HepG2 (cell line): ENCODE results near the gene TAF3. TPM values are rescaled to one million over a fixed set of nuclear protein-coding genes. Genes with fewer than 3 reads are reported as not detected.

ENCODE experiments used
- ATF7 ChIP-seq, 2 experiments: fragments of 450-650 bp in 1 of 2; sonication (generic) in 1 of 2; formaldehyde crosslinking in 1 of 2; IDR thresholded peaks; 2 replicates each; pipeline versions ENCODE4 v1.4.0 to v1.6.1; 2016 to 2020; ENCODE audit warnings: antibody characterized with exemption in 1 of 2, mild to moderate bottlenecking in 1 of 2, missing genetic modification reagents in 1 of 2
- EEA1 ChIP-seq: sonication (generic); formaldehyde crosslinking; IDR thresholded peaks from 2 replicates; pipeline ENCODE4 v1.5.1; 2020; ENCODE audit warnings: mild to moderate bottlenecking, missing genetic modification reagents, borderline replicate concordance
- ELF1 ChIP-seq: sonication (generic); formaldehyde crosslinking; IDR thresholded peaks from 2 replicates; pipeline ENCODE4 v1.4.0; 2020; ENCODE audit warnings: missing genetic modification reagents
- GATA4 ChIP-seq: sonication (generic); IDR thresholded peaks from 2 replicates; pipeline ENCODE4 v1.6.1; 2016; ENCODE audit warnings: antibody characterized with exemption, low read depth, borderline replicate concordance
- GTF2F1 ChIP-seq: fragments of 150-350 bp; IDR thresholded peaks from 2 replicates; pipeline ENCODE4 v1.6.1; 2014; ENCODE audit warnings: low read length
- JUND ChIP-seq: sonication (generic); formaldehyde crosslinking; IDR thresholded peaks from 2 replicates; pipeline ENCODE4 v1.8.0; 2022; ENCODE audit warnings: mild to moderate bottlenecking, missing genetic modification reagents
- KAT2B ChIP-seq: fragments of 150-350 bp; IDR thresholded peaks from 2 replicates; pipeline ENCODE4 v1.6.1; 2014; ENCODE audit warnings: low read depth, low read length, borderline replicate concordance
- PRMT3 ChIP-seq: sonication (generic); formaldehyde crosslinking; IDR thresholded peaks from 2 replicates; pipeline ENCODE4 v1.8.1; 2022; ENCODE audit warnings: low read depth, mild to moderate bottlenecking, moderate library complexity, missing genetic modification reagents, borderline replicate concordance
- SMC3 ChIP-seq: IDR thresholded peaks from 2 replicates; pipeline ENCODE4 v1.6.1; 2011; ENCODE audit warnings: low read length, improper control_type of control experiment
- THAP8 ChIP-seq: sonication (generic); formaldehyde crosslinking; IDR thresholded peaks from 2 replicates; pipeline ENCODE4 v1.5.1; 2020; ENCODE audit warnings: missing genetic modification reagents, mild to moderate bottlenecking, borderline replicate concordance
- TRIM24 ChIP-seq: sonication (generic); formaldehyde crosslinking; IDR thresholded peaks from 2 replicates; pipeline ENCODE4 v1.8.0; 2022; ENCODE audit warnings: mild to moderate bottlenecking, missing genetic modification reagents
- ZBTB37 ChIP-seq: sonication (generic); formaldehyde crosslinking; IDR thresholded peaks from 2 replicates; pipeline ENCODE4 v1.4.0; 2020; ENCODE audit warnings: mild to moderate bottlenecking, missing genetic modification reagents
- ZFY ChIP-seq: sonication (generic); formaldehyde crosslinking; IDR thresholded peaks from 2 replicates; pipeline ENCODE4 v1.4.0; 2020; ENCODE audit warnings: missing genetic modification reagents
- ZNF121 ChIP-seq: sonication (generic); formaldehyde crosslinking; IDR thresholded peaks from 2 replicates; pipeline ENCODE4 v1.5.0; 2020; ENCODE audit warnings: mild to moderate bottlenecking, missing genetic modification reagents
- ZNF607 ChIP-seq: sonication (generic); formaldehyde crosslinking; IDR thresholded peaks from 2 replicates; pipeline ENCODE4 v1.5.1; 2020; ENCODE audit warnings: missing genetic modification reagents, mild to moderate bottlenecking, borderline replicate concordance
- ZNF770 ChIP-seq: sonication (generic); formaldehyde crosslinking; IDR thresholded peaks from 2 replicates; pipeline ENCODE4 v1.5.0; 2020; ENCODE audit warnings: mild to moderate bottlenecking, missing genetic modification reagents
- ZSCAN20 ChIP-seq: sonication (generic); formaldehyde crosslinking; IDR thresholded peaks from 2 replicates; pipeline ENCODE4 v1.4.0; 2020; ENCODE audit warnings: missing genetic modification reagents, mild to moderate bottlenecking, borderline replicate concordance
- polyA plus RNA-seq, 8 experiments: library from polyadenylated mRNA; depleted of rRNA in 3 of 8; stranded (reverse) in 7 of 8; unstranded in 1 of 8; fragments of >200 nt; fragmentation: Illumina TruSeq in 4 of 8; extraction: Trizol in 4 of 8; gene quantifications; 2 replicates each; pipeline versions ENCODE4 v1.2.1 to v1.2.3, GENCODE V29; 2011 to 2016; ENCODE audit warnings: low read depth in 4 of 8, missing spikeins in 1 of 8, mixed read lengths in 1 of 8; ENCODE audit not compliant: insufficient read depth in 1 of 8
- total RNA-seq, 5 experiments: library from RNA; depleted of rRNA; stranded (reverse); fragments of >200 nt; fragmentation: Illumina TruSeq; extraction: Trizol; gene quantifications; 2 replicates each; pipeline ENCODE4 v1.2.3, GENCODE V29; 2016; ENCODE audit warnings: low read depth in 1 of 5
- TF ChIP-seq, protein P1 (sequence below): sonication (generic); formaldehyde crosslinking; IDR thresholded peaks from 2 replicates; pipeline ENCODE4 v1.5.0; 2020; ENCODE audit warnings: missing genetic modification reagents
- TF ChIP-seq, protein P2 (sequence below): sonication (generic); formaldehyde crosslinking; IDR thresholded peaks from 2 replicates; pipeline ENCODE4 v1.5.0; 2020; ENCODE audit warnings: missing genetic modification reagents, mild to moderate bottlenecking, borderline replicate concordance
- TF ChIP-seq, protein P3 (sequence below): sonication (generic); formaldehyde crosslinking; IDR thresholded peaks from 2 replicates; pipeline ENCODE4 v1.4.0; 2020; ENCODE audit warnings: mild to moderate bottlenecking, missing genetic modification reagents
- TF ChIP-seq, protein P4 (sequence below): sonication (generic); formaldehyde crosslinking; IDR thresholded peaks from 2 replicates; pipeline ENCODE4 v1.4.0; 2020; ENCODE audit warnings: mild to moderate bottlenecking, missing genetic modification reagents

TAF3 gene
- total and polyA plus RNA-seq, 2 of the 13 experiments (the other 11 are each of a cell fraction or from before 2014, with no cell fraction given): 1.7 to 2.9 TPM

DNA sequence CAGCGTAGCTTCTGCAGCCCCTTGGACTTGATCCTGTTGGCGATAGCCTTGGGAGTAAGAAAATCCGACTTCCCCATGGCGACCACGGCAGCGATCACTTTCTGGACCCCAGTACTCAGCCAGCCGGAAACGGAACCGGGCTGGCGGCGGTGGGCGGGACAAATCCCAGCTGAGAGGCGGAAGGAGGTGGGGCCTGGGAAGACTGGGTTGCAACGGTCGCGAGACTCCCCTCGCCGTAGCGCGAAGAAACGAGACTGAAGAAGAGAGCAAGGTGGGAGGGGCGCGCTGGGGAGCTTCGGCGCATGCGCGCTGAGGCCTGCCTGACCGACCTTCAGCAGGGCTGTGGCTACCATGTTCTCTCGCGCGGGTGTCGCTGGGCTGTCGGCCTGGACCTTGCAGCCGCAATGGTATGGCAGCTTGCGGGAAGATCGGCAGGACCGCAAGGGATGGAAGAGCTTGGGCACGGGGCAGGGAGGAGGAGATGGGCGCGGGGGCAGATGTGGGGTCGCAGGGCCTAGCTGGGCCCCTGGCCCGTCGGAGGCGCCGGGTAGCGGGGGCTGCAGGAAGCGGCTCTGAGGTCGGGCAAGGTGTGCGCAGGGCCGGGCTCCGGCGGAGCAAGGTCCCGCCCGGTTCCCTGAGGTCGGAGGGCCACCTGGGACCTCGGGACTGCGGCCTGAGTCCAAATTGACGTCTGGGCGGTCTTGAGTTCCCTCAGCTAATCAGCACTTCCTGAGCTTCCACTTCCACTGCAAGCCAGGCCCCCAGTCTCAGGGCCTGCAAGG lies 30.3 kb upstream of the TAF3 start, which contains the start of the genes ATP5F1C and KIN (continued):
- TF ChIP-seq, protein P1, sequence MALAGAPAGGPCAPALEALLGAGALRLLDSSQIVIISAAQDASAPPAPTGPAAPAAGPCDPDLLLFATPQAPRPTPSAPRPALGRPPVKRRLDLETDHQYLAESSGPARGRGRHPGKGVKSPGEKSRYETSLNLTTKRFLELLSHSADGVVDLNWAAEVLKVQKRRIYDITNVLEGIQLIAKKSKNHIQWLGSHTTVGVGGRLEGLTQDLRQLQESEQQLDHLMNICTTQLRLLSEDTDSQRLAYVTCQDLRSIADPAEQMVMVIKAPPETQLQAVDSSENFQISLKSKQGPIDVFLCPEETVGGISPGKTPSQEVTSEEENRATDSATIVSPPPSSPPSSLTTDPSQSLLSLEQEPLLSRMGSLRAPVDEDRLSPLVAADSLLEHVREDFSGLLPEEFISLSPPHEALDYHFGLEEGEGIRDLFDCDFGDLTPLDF (CRISPR knock-in tag): no peak
- TF ChIP-seq ZNF121 (CRISPR knock-in tag) (peak; percentile 4; the same call in 1 of the 2 replicates), GATA4 (0 out of 2 replicates have a peak, but pooled peaks have one; percentile 41), ZFY (CRISPR knock-in tag) (peak; percentile 98), THAP8 (CRISPR knock-in tag) (peak; percentile 54; the same call in 1 of the 2 replicates), ZBTB37 (CRISPR knock-in tag) (no peak), ZNF770 (0 out of 2 replicates have a peak, but pooled peaks have one; percentile 36), EEA1 (CRISPR knock-in tag) (no peak), ZNF607 (peak; percentile 87; the same call in 1 of the 2 replicates), ZSCAN20 (CRISPR knock-in tag) (no peak), JUND (no peak), ATF7 (IDR thresholded peaks at IDR 0.05) (no peak), ATF7 (CRISPR knock-in tag; IDR thresholded peaks at IDR 0.05) (no peak), PRMT3 (no peak), KAT2B (no peak), SMC3 (no peak), ELF1 (CRISPR knock-in tag) (peak; percentile 94), GTF2F1 (no peak), TRIM24 (CRISPR knock-in tag) (no peak)
- TF ChIP-seq, protein P2, sequence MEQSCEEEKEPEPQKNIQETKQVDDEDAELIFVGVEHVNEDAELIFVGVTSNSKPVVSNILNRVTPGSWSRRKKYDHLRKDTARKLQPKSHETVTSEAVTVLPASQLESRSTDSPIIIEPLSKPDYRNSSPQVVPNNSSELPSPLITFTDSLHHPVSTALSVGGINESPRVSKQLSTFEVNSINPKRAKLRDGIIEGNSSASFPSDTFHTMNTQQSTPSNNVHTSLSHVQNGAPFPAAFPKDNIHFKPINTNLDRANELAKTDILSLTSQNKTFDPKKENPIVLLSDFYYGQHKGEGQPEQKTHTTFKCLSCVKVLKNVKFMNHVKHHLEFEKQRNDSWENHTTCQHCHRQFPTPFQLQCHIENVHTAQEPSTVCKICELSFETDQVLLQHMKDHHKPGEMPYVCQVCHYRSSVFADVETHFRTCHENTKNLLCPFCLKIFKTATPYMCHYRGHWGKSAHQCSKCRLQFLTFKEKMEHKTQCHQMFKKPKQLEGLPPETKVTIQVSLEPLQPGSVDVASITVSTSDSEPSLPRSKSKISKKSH (CRISPR knock-in tag): peak; percentile 43; the same call in 1 of the 2 replicates
- TF ChIP-seq, protein P3, sequence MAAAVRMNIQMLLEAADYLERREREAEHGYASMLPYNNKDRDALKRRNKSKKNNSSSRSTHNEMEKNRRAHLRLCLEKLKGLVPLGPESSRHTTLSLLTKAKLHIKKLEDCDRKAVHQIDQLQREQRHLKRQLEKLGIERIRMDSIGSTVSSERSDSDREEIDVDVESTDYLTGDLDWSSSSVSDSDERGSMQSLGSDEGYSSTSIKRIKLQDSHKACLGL: peak; percentile 90
- TF ChIP-seq, protein P4, sequence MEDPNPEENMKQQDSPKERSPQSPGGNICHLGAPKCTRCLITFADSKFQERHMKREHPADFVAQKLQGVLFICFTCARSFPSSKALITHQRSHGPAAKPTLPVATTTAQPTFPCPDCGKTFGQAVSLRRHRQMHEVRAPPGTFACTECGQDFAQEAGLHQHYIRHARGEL (CRISPR knock-in tag): peak; percentile 68; the same call in 1 of the 2 replicates
